HCT116 (cell line): ENCODE results near the gene MAP4. TPM values are rescaled to one million over a fixed set of nuclear protein-coding genes. Genes with fewer than 3 reads are reported as not detected.

Experiments used
- ATAC-seq: fragments of 200-7000 bp; cut with Tn5 transposase; 2 replicates; pipeline ENCODE4 v1.9.1; 2020; ENCODE audit warnings: mild to moderate bottlenecking, moderate library complexity
- BruUV-seq: library from RNA; stranded (reverse); fragments of 400-500 nt; replicated peaks from 2 replicates; lab custom pipeline; 2021; lab: Mats Ljungman, UMichigan
- CTCF ChIA-PET: fragments of 300-600 bp; sonication (Branson Sonifier 250); formaldehyde crosslinking; loops from one replicate; lab custom pipeline; 2021; ENCODE audit warnings: antibody characterized with exemption; lab: Charles Lee
- POLR2A ChIA-PET: fragments of 300-600, 350-600 bp; sonication (Branson Sonifier 250); formaldehyde crosslinking; loops from one replicate; lab custom pipeline; 2021; ENCODE audit warnings: antibody characterized with exemption; lab: Charles Lee
- RAD21 ChIA-PET, 2 experiments: fragments of 300-600 bp; sonication (Branson Sonifier 250); formaldehyde crosslinking; loops; one replicate each; lab custom pipeline; 2023; ENCODE audit warnings: low total read pairs in 2 of 2; ENCODE audit not compliant: uncharacterized antibody in 2 of 2, unreplicated experiment in 2 of 2, low non-redundant PET in 1 of 2; lab: Charles Lee
- DNase-seq: peaks from one replicate; pipeline ENCODE4 v3.0.0-alpha.2; 2010; ENCODE audit warnings: low read depth, low spot score
- H2AFZ ChIP-seq: fragments of 200-600 bp; shearing (Covaris generic), sonication (generic); 2 replicates; pipeline ENCODE4 v1.6.1; 2017; ENCODE audit warnings: low read depth, mixed run types, mixed read lengths, antibody characterized with exemption, low read length; ENCODE audit not compliant: poor library complexity, severe bottlenecking
- H3K27ac ChIP-seq: 2 replicates; pipeline ENCODE4 v1.5.1; 2012; ENCODE audit warnings: low read depth, low read length
- H3K27me3 ChIP-seq: fragments of 200-600 bp; sonication (generic); 2 replicates; pipeline ENCODE4 v1.6.1; 2016; ENCODE audit warnings: mixed run types, low read length, mixed read lengths; ENCODE audit not compliant: insufficient read depth
- H3K36me3 ChIP-seq, 2 experiments: fragments of 200-500 bp in 1 of 2; fragments of 200-600 bp in 1 of 2; sonication (Bioruptor generic) in 1 of 2; sonication (generic) in 1 of 2; 2 replicates each; pipeline versions ENCODE4 v1.5.1 to v1.6.1; 2014 to 2016; ENCODE audit warnings: low read length in 2 of 2, inconsistent platforms in 1 of 2, mixed read lengths in 1 of 2, mixed run types in 1 of 2; ENCODE audit not compliant: insufficient read depth in 2 of 2, control insufficient read depth in 1 of 2
- H3K4me1 ChIP-seq, 2 experiments: fragments of 200-600 bp in 1 of 2; sonication (generic) in 1 of 2; 2 replicates each; pipeline versions ENCODE4 v1.5.1 to v1.6.1; 2012 to 2017; ENCODE audit warnings: low read length in 2 of 2, inconsistent platforms in 1 of 2, mild to moderate bottlenecking in 1 of 2, mixed read lengths in 1 of 2, mixed run types in 1 of 2, moderate library complexity in 1 of 2; ENCODE audit not compliant: insufficient read depth in 2 of 2, control insufficient read depth in 1 of 2
- H3K4me2 ChIP-seq: fragments of 200-600 bp; sonication (generic); 2 replicates; pipeline ENCODE4 v1.6.1; 2017; ENCODE audit warnings: mixed run types, low read length, mixed read lengths
- H3K4me3 ChIP-seq, 2 experiments: fragments of 200-600 bp in 1 of 2; sonication (generic) in 1 of 2; replicated peaks in 1 of 2; 2 replicates each; pipeline ENCODE4 v1.5.1; 2011 to 2016; ENCODE audit warnings: low read length in 2 of 2, control low read depth in 1 of 2, low read depth in 1 of 2, mild to moderate bottlenecking in 1 of 2, mixed read lengths in 1 of 2, mixed run types in 1 of 2
- H3K79me2 ChIP-seq: fragments of 200-600 bp; sonication (generic); 2 replicates; pipeline ENCODE4 v1.6.1; 2017; ENCODE audit warnings: mild to moderate bottlenecking, mixed run types, low read length, moderate library complexity, mixed read lengths; ENCODE audit not compliant: insufficient read depth
- H3K9ac ChIP-seq: fragments of 200-600 bp; sonication (generic); 2 replicates; pipeline ENCODE4 v1.6.1; 2016; ENCODE audit warnings: low read length, mixed read lengths
- H3K9me2 ChIP-seq: fragments of 200-600 bp; sonication (generic), shearing (Covaris generic); 2 replicates; pipeline ENCODE4 v1.6.1; 2017; ENCODE audit warnings: mixed run types, mild to moderate bottlenecking, moderate library complexity; ENCODE audit not compliant: insufficient read depth
- H3K9me3 ChIP-seq, 2 experiments: fragments of 200-500 bp in 1 of 2; fragments of 200-600 bp in 1 of 2; sonication (Bioruptor generic) in 1 of 2; sonication (generic) in 1 of 2; 2 replicates each; pipeline ENCODE4 v1.6.1; 2014 to 2017; ENCODE audit warnings: low read length in 2 of 2, mixed read lengths in 2 of 2, inconsistent platforms in 1 of 2, low read depth in 1 of 2, mild to moderate bottlenecking in 1 of 2, mixed run types in 1 of 2, moderate library complexity in 1 of 2; ENCODE audit not compliant: control insufficient read depth in 1 of 2, insufficient read depth in 1 of 2
- H4K20me1 ChIP-seq: fragments of 200-600 bp; sonication (generic), shearing (Covaris generic); 2 replicates; pipeline ENCODE4 v1.6.1; 2017; ENCODE audit warnings: mixed run types, mild to moderate bottlenecking, moderate library complexity; ENCODE audit not compliant: insufficient read depth
- EGR1 ChIP-seq: IDR thresholded peaks from 2 replicates; pipeline ENCODE4 v1.6.1; 2012; ENCODE audit warnings: low read depth
- FOSL1 ChIP-seq: IDR thresholded peaks from 2 replicates; pipeline ENCODE4 v1.6.1; 2012; ENCODE audit warnings: low read depth
- JUND ChIP-seq: IDR thresholded peaks from 2 replicates; pipeline ENCODE4 v1.6.1; 2012
- POLR2A ChIP-seq: IDR thresholded peaks from 2 replicates; pipeline ENCODE4 v1.7.0; 2011; ENCODE audit warnings: borderline replicate concordance; ENCODE audit not compliant: insufficient read depth, insufficient read length; ENCODE audit errors: extremely low read depth
- REST ChIP-seq: IDR thresholded peaks from 2 replicates; pipeline ENCODE4 v1.6.1; 2012; ENCODE audit warnings: low read depth
- SIN3A ChIP-seq: IDR thresholded peaks from 2 replicates; pipeline ENCODE4 v1.6.1; 2012; ENCODE audit warnings: low read depth
- YY1 ChIP-seq: IDR thresholded peaks from 2 replicates; pipeline ENCODE4 v1.6.1; 2011; ENCODE audit warnings: low read length, low read depth, moderate library complexity, mild to moderate bottlenecking; ENCODE audit not compliant: insufficient replicate concordance; ENCODE audit errors: extremely low read depth
- ZNF274 ChIP-seq: fragments of 200-500 bp; sonication (Bioruptor generic); IDR thresholded peaks from 2 replicates; pipeline ENCODE4 v1.6.1; 2014; ENCODE audit warnings: mild to moderate bottlenecking, low read depth, low read length, inconsistent platforms
- intact Hi-C: fragments of 100-400 bp; cut with micrococcal nuclease; formaldehyde crosslinking; loops from 2 replicates; pipeline ENCODE4 v1.10.0; 2022
- total RNA-seq: library from RNA; stranded (reverse); gene quantifications from one replicate; pipeline ENCODE4 v1.2.1, GENCODE V29; 2021; ENCODE audit not compliant: unreplicated experiment
- TF ChIP-seq, protein P1 (sequence below): IDR thresholded peaks from 2 replicates; pipeline ENCODE4 v1.6.1; 2012

Gene MAP4
- total RNA-seq, 1 experiment from 2014 or later: 200 TPM

- Histone ChIP-seq H3K4me2 (no peak overlapping the region), H3K9me2 (no peaks in the 10 kb centered on the region), H4K20me1 (no peaks in the 10 kb centered on the region), H3K4me3 (no peak overlapping the region), H2AFZ (no peak overlapping the region), H3K4me1 (no peaks in the 10 kb centered on the region), H3K27me3 (no peaks in the 10 kb centered on the region), H3K9me3 (no peaks in the 10 kb centered on the region)
- RAD21 ChIA-PET: no interaction called here
- POLR2A ChIA-PET: no interaction called here
- CTCF ChIA-PET: interaction anchor here (0.7 kb wide), 1 partner anchor 255 kb away, joined by 3 read pairs; no protein-coding TSS in a partner anchor
- DNase-seq (no peak), ATAC-seq (no peak)
- intact Hi-C loops: no loop called here
- TF ChIP-seq POLR2A (no peak), YY1 (no peak), EGR1 (no peak), ZNF274 (no peak), SIN3A (no peak), FOSL1 (no peak), JUND (no peak), REST (no peak)
- TF ChIP-seq, protein P1, sequence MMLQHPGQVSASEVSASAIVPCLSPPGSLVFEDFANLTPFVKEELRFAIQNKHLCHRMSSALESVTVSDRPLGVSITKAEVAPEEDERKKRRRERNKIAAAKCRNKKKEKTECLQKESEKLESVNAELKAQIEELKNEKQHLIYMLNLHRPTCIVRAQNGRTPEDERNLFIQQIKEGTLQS: no peak
- TF ChIP-seq, all 23 proteins: peak for 0
- no TSS peak for BruUV-seq
- H3K36me3 ChIP-seq: no peaks in the 10 kb centered on the region; a peak in 1 of 4 replicates
- 0 out of 2 replicates have a peak, but pooled peaks cover 6% of the 10 kb centered on the region for H3K79me2 ChIP-seq
- no peak overlapping the region for H3K27ac ChIP-seq
- no peak overlapping the region for H3K9ac ChIP-seq
These were observed 113.5 kb downstream of the MAP4 start for GRCh38 chr3:47902746-47903145.
